HG02981 (cell line): ENCODE data around the gene BMERB1.
A peak's percentile ranks its signal among the peaks of the same experiment; 100 is the strongest.
"Not testable (repeated sequence)": the region's sequence is repeated elsewhere in the genome, so short reads cannot be mapped to it uniquely, and the experiment has no call there.

Experiments
- ATAC-seq: cut with Tn5 transposase; IDR thresholded peaks from one replicate; pipeline ENCODE4 v1.9.1; 2021; ENCODE audit warnings: mild to moderate bottlenecking, moderate library complexity; ENCODE audit not compliant: unreplicated experiment

BMERB1 gene

DNA sequence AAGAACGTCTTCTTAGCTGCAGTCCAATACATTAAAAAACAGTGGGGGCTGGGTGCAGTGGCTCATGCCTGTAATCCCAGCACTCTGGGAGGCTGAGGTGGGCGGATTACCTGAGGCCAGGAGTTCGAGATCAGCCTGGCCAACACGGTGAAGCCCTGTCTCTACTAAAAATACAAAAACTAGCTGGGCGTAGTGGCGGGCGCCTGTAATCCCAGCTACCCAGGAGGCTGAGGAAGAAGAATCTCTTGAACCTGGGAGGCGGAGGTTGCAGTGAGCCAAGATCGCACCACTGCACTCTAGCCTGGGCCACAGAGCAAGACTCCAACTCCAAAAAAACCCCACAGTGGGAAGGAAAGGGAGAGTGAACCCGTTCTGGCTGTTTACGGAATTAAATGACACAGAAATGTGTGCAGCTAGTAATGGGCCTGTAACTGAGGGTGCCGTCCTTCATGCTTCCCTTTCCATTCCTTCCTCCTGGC lies 172.9 kb downstream of the BMERB1 start:
- not testable (repeated sequence) for ATAC-seq

DNA sequence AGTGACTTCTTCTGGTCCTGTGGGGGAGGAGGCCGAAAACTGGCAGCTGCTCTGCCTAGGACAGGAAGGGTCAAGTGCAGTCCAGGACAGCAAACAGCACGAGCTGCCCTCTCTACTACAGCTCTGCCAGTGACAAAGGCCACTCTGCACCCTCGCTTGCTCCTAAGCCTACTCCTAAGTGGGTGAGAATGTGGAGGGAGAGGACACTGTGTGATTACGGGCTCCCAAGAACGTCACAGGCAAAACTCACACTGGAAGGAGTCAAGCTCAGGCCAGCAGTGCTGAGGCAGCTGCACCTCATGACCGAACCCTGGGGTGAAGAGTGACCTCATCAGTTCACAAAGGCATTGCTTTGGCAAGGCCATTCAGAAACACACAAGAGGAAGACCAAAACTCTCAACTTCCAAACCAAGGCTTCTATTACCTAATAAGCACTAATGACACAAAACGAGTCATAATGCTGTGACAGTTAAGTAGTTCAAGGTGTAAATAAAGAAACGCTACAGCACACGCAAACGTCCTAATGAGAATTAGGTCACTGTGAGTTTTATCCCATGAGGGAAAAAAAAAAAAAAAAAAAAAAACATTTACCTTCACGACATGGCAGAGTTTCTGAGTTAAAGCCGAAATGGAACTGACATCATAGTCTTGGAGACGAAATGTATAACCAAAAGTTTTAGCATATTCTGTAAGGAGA lies 173.5 kb downstream of the BMERB1 start:
- no peak for ATAC-seq

DNA sequence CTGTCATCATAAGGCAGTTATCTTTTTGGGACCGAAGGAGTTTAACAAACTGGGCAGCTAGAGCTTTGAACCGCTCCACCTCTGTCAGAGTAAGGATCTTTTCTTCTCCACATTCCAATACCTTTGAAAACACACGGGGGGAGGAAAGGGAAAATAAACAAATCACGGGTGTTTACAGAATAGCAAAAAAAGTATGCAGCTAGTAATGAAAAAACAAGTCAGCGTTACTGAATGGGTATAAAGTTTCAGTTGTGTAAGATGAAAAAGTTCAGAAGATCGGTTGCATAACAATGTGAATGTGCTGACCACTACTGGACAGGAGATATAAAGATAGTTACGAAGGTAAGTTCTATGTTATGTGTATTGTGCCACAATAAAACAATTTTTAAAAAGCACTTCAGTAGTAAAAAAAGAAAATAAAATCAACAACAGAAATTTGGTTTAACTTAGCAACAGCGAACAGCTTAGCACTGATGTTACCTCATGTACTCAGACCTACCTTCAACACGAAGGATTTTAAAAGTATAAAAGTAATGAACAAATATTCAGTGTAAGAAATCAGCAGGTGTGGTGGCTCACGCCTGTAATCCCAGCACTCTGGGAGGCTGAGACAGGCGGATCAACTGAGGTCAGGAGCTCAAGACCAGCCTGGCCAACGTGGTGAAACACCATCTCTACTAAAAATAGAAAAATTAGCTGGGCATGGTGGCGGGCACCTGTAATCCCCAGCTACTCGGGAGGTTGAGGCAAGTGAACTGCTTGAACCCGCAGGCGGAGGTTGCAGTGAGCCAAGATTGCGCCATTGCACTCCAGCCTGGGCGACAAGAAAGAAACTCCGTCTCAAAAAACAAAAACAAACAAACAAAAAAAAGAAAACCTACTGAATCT lies 174.3 kb downstream of the BMERB1 start:
- no peak for ATAC-seq

DNA sequence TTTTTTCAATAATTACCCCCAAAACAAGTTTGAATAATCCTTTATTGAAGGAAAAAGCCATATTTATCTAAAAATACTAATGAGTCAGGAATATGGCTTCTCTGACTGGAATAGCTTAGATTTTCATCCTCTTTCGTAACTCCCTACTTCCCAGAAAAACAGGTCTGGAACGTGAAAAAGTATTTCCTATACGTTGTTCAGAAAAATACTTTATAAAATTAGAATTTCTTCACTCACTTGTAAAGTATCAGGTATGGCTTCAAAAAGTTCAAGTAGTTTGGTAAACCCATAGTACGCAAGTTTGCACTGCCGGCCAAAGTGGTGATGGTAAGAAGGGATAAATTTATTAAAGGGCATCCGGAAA lies 174.9 kb downstream of the BMERB1 start:
- ATAC-seq: no peak

DNA sequence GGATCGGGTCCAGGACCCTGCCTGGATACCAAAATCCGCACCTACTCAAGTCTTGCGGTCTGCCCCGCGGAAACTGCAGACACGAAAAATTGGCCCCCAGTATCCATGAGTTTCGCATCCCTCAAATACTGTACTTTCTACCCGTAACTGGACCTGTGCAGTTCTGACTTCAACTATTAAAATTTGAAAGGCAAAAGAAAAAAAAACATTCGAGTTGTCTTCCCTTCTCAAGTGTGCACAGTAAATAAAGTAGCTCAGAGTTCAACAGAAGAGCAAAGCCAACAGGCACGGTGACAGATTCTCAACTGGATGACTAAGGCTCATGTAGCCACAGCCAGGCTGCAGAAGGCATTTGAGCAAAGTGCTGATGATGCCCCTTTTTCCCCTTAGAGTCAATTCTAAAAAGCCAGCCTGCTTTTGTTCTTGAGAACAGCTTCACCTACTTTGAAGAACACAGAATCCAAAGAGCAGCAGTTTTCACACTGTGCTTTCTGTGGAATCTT lies 176.0 kb downstream of the BMERB1 start:
- no peak for ATAC-seq

DNA sequence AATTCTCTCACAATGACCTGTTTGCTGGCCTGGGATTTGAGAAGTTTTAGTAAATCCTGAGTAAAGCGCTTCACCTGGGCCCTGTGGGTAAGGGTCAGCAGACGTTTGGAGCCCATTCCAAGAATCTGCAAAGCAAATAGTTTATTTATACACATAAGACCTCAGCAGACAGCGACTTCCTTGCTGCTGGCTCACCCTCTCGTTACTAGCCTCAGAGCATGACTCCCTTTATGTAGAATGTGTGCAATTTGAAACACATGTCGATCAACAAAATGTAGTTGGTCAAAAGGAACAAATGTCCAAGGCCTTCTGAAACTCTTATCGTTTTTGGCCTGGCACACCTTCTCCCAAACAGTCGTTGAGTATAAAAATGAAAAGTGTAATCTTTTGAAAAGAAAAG lies 177.2 kb downstream of the BMERB1 start:
- no peak for ATAC-seq

DNA sequence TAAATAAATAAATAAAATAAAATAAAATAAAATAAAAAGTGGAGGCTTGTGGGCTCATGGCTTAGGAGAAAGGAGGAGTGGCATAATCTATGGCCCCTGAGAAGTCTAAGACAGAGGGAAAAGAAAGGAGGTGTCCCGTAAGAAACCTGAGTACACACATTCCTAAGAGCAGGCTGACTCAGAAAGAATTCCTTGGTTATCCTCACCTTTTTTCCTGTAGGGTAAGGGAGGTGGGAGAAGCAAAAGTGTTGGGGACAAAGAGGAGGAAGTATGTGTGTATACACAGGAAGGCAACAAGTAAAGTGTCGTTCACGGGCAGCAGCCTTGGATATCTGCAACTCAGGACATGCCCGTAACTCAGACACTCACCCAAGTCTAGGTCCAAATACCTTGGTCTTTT lies 179.3 kb downstream of the BMERB1 start:
- ATAC-seq: no peak

DNA sequence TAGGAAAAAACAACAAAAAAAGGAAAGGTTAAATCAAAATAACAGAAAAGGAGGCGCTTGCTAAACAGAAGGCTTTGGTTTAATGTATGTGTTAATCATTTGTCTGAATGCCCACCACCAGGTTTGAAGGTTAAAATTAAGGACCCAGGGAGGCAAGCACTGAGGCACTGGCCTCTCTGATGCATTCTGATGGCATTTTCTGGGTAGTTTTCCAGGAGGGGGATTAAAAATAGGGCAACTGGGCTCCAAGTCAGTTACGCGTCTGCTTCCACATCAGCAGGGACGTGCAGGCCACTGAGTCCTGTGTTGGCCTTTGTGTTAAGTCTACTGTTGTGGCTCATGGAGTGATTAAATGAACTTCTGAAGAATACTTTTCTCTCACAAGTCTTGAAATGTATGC lies 181.6 kb downstream of the BMERB1 start:
- ATAC-seq: no peak

DNA sequence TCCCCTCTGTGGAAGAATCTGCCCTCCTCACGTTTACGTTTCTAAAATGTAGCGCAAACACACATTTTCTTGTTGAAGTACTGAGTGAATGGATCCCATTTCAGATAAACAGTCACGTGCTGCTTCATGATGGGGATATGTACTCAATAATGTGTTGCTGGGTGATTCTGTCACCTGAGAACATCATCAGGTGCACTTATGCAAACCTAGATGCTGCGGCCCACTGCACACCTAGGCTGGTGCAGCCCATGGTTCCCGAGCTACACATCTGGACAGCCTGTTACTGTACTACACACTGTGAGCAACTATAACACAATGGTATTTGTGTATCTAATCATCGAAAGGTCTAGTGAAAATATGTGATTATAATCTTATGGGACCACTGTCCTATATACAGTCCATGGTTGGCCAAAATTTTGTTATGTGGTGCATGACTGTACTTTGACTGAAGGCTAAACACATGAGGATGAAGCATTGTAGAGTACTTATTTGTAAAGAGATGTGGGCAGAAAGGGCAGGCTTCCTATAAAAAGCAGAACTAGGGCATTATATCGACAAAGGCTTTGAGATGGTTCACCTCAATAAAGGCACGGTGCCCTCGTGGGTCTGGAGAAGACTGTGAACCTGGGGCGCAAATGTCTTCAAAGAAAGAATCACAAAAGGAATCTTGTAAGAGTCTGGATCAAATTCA lies 182.2 kb downstream of the BMERB1 start:
- ATAC-seq: no peak

DNA sequence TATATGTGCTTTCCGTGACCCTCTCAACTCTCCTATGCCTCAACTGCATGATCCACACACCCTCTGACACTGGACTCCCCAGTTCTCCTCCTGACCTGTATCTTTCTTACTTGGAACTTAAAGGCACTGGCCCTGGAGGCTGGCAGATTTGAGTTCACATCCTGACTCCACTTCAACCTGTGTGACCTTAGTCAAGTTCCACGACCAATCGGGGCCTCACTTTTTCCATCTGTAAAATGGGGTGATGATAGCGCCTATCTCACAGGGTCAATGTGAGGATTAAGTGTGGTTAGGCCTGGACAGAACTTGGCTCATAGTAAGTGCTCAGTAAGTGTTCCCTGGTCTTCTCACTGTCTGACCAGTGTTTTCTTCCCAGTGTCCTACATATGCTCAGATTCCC lies 183.5 kb downstream of the BMERB1 start:
- ATAC-seq: no peak

DNA sequence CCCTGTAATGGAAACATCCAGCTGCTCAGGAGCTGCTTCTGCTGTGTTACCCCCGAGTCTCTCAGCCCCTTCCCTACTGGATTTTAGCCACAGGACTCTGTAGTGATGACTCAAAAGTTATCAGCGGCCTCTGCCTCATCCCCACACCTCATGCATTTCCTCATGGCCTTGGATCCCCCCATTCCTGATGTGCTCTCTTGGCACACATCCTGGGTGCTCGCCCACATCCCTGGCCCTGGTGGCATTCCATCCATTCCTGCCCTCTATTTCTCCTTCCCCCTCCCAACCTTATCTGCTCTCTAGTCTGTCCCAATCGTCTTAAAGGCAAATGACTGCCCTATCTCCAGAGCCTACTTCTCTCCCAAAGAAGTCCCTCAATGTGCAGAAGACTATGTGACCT lies 184.0 kb downstream of the BMERB1 start:
- no peak for ATAC-seq

DNA sequence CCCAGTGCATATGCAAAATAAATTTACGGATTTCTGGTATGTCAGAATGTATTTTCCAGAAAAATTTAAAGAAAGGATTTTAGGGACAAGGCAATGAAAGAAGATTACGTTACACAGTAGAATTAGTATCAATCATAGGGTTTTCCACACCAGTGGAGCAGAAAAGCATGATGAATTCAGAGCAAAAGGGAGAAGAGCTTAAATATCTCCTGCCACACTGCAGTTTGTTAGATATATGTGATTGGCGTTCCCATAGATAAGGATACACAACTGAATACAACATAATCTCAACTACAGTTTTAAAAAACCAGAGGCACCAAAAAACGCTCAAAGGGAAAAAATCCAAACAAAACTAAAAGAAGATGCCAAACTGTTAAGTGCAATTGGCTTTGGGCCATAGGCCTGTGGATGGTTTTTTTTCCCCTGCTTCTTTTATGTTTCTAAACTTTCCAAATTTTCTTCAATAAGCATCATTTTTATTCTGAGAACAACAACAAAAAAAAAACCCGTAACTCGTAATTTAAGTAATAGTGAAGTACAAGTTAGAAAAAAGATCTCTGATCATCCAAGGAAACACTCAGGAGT lies 186.3 kb downstream of the BMERB1 start:
- no peak for ATAC-seq

DNA sequence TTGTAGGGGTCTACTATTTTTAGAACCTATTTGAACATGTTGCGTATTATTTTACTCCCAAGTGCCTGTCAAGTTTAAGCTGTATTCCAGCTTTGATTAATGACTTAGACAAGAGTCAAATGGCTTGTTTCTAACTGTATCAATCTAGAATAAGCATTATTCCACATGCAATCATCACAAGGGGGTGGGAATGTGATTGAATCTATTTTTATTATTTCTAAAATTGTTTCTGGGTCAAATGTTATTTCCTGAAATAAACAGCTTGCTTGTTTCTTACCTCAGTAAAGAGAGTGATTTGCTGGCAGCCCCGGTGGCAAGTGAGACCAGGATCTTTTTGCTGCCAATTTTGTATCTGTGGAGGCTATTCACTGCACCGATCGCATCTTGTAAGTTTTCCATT lies 187.1 kb downstream of the BMERB1 start:
- ATAC-seq: no peak

DNA sequence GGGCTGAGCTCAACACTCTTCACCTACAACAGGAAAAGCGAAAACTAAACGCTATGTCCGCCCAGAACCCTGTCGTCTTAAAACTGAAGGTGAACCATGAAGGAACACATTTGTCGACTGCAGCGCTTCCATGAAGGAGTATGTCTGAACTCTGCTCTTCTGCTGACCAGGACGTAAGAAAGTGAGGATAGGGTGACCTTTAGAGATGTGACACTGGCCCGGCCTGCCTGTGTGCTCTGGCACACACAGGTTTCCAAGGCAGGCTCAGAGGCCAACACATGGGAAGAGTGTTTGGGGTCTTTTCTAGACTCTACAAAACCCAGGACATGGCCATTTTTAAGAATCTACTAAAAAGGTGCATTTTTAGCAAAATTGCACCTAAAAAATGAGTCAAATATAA lies 187.5 kb downstream of the BMERB1 start:
- no peak for ATAC-seq

DNA sequence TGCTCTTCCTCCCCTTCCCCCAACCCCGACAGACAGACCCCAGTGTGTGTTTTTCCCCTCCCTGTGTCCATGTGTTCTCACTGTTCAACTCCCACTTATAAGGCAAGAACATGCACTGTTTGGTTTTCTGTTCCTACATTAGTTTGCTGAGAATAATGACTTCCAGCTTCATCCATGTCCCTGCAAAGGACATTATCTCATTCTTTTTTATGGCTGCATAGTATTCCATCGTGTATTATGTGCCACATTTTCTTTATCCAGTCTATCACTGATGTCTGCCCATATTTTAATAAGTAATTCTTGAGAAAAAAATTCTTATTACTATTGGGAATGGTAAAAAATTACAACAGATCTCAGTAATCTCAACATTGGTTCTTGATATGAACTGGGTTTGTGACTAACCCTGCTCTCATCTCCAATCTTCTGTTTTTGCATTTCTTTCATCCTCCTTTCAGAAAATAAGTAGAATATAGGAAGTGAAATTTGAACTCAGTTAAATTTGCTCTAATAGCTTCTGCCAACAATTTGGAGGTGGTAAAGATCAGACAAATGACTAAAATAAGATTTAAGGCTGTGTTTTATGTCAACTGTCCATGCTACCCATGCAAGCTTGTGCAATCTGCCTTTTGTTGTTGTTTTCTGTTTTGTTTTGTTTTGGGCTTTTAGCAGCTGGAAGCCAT lies 197.5 kb downstream of the BMERB1 start:
- ATAC-seq: no peak

DNA sequence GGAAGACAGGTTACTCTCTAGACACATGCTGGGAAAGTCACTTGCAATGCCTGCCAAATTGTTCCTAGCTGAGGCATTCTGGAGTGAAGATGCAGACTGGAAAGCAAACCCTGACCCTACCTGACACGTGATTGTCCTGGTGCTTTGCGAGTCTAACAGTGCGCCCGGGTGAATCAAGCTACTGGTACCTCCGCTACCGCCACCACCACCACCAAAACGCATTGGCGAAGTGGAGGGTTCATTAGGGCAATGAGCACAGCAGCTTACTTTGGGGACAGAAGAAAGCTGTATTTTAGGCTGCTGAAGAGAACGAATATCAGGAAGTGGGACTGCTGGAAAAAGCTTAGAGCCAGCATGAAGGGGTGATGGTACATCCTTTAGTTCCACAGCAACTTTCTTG lies 201.5 kb downstream of the BMERB1 start:
- no peak for ATAC-seq

DNA sequence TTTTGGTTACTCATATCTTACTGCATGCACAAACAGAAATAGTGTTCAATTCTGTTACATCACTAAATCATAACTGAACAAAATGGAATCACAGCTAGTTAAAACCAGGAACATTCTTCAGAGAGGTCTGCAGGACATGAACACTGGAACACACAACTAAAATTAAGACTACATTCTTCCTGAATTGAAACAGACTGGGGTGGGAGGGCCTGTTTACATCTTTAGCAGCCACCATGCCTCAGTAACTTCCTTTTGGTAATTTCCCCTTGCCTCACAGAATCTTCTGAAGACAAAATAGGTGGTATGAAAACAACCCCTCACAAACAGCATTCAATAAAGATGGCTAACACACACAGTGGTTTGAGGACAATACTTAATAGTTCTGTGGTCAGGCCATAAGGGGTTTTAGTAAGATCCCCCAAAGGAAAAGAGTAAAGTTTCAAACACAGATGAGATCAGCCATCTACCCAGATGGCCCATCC lies 202.0 kb downstream of the BMERB1 start:
- ATAC-seq: peak; percentile 50
